Liver (tissue), 3 donors: ENCODE results near the gene TRIO.

ENCODE experiments used
- ATF3 ChIP-seq: IDR thresholded peaks from 2 replicates; pipeline ENCODE4 v1.6.1; 2016; ENCODE audit warnings: antibody characterized with exemption
- CTCF ChIP-seq: fragments of 150-350 bp; IDR thresholded peaks from 2 replicates; pipeline ENCODE4 v1.5.1; 2017; ENCODE audit warnings: improper control_type of control experiment, low read depth, low read length; ENCODE audit not compliant: missing input control
- EGR1 ChIP-seq, 2 donors: IDR thresholded peaks; 2 replicates each; pipeline ENCODE4 v1.6.1; 2016 to 2018; ENCODE audit warnings: antibody characterized with exemption in 2 of 2, low read depth in 2 of 2
- FOXA1 ChIP-seq: IDR thresholded peaks from 2 replicates; pipeline ENCODE4 v1.6.1; 2016; ENCODE audit warnings: antibody characterized with exemption
- GABPA ChIP-seq, 2 donors: IDR thresholded peaks in 1 of 2; conservative IDR thresholded peaks in 1 of 2; 2 replicates each; pipeline ENCODE4 v1.6.1; 2016; ENCODE audit warnings: antibody characterized with exemption in 2 of 2, mild to moderate bottlenecking in 1 of 2, moderate library complexity in 1 of 2
- HNF4G ChIP-seq: IDR thresholded peaks from 2 replicates; pipeline ENCODE4 v1.6.1; 2016; ENCODE audit warnings: antibody characterized with exemption
- JUND ChIP-seq, 2 donors: IDR thresholded peaks; 2 replicates each; pipeline ENCODE4 v1.6.1; 2016; ENCODE audit warnings: antibody characterized with exemption in 2 of 2
- NR2F2 ChIP-seq: IDR thresholded peaks from 2 replicates; pipeline ENCODE4 v1.6.1; 2016; ENCODE audit warnings: antibody characterized with exemption
- RAD21 ChIP-seq, 2 donors: IDR thresholded peaks; 2 replicates each; pipeline ENCODE4 v1.6.1; 2016; ENCODE audit warnings: antibody characterized with exemption in 2 of 2, mild to moderate bottlenecking in 2 of 2
- REST ChIP-seq: IDR thresholded peaks from 2 replicates; pipeline ENCODE4 v1.6.1; 2016; ENCODE audit warnings: antibody characterized with exemption, mild to moderate bottlenecking
- RXRA ChIP-seq, 2 donors: IDR thresholded peaks; 2 replicates each; pipeline ENCODE4 v1.6.1; 2017 to 2018; ENCODE audit warnings: antibody characterized with exemption in 2 of 2, mild to moderate bottlenecking in 1 of 2
- SP1 ChIP-seq: IDR thresholded peaks from 2 replicates; pipeline ENCODE4 v1.6.1; 2018; ENCODE audit warnings: antibody characterized with exemption, mild to moderate bottlenecking
- TAF1 ChIP-seq: conservative IDR thresholded peaks from 2 replicates; pipeline ENCODE4 v1.6.1; 2016; ENCODE audit warnings: antibody characterized with exemption, mild to moderate bottlenecking
- TF ChIP-seq, protein P1 (sequence below): IDR thresholded peaks from 2 replicates; pipeline ENCODE4 v1.6.1; 2016; ENCODE audit warnings: antibody characterized with exemption
- donor health status: healthy.
- donor health status: healthy.

DNA sequence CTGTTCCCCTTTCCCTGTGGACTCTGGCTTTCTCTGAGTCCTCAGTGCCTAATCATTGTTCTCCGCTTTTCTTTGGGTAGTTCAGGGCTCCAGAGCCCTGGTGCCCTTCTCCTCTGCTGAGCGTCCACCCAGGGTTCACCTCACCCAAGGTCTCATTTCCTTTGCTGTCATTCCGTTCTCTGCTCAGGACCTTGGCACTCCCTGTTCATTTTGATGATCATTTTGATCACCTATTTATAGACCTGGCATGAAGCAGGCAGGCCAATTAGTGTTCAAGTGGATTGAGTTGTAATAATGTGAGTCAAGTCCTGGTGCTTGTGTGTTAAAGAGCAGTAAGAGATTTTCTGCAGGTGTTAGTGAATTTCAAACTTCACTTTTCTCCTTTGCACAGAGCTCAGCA lies 3.6 kb downstream of the TRIO start:
- no peak for TF ChIP-seq RAD21 (IDR thresholded peaks at IDR 0.05)
- no peak for TF ChIP-seq CTCF
- TF ChIP-seq, protein P1, sequence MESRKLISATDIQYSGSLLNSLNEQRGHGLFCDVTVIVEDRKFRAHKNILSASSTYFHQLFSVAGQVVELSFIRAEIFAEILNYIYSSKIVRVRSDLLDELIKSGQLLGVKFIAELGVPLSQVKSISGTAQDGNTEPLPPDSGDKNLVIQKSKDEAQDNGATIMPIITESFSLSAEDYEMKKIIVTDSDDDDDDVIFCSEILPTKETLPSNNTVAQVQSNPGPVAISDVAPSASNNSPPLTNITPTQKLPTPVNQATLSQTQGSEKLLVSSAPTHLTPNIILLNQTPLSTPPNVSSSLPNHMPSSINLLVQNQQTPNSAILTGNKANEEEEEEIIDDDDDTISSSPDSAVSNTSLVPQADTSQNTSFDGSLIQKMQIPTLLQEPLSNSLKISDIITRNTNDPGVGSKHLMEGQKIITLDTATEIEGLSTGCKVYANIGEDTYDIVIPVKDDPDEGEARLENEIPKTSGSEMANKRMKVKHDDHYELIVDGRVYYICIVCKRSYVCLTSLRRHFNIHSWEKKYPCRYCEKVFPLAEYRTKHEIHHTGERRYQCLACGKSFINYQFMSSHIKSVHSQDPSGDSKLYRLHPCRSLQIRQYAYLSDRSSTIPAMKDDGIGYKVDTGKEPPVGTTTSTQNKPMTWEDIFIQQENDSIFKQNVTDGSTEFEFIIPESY = no peak
- TF ChIP-seq GABPA (IDR thresholded peaks at IDR 0.05 in 1 of 2, conservative IDR thresholded peaks at IDR 0.05 in 1 of 2) = no peak
- TF ChIP-seq TAF1 = no peak
- no peak for TF ChIP-seq EGR1 (IDR thresholded peaks at IDR 0.05; ENCODE audit: low read depth in 2 of 2)
- TF ChIP-seq SP1 = no peak
- no peak for TF ChIP-seq FOXA1
- TF ChIP-seq RXRA (IDR thresholded peaks at IDR 0.05) = no peak
- TF ChIP-seq JUND (IDR thresholded peaks at IDR 0.05) = no peak
- no peak for TF ChIP-seq REST
- TF ChIP-seq NR2F2 = no peak
- no peak for TF ChIP-seq ATF3
- no peak for TF ChIP-seq HNF4G
